ENCODE measurements around the gene PRPS1L1. TPM values are rescaled to one million over a fixed set of nuclear protein-coding genes. Genes with fewer than 3 reads are reported as not detected.

Gene PRPS1L1
- total and polyA plus RNA-seq, 9 donors: not detected

DNA sequence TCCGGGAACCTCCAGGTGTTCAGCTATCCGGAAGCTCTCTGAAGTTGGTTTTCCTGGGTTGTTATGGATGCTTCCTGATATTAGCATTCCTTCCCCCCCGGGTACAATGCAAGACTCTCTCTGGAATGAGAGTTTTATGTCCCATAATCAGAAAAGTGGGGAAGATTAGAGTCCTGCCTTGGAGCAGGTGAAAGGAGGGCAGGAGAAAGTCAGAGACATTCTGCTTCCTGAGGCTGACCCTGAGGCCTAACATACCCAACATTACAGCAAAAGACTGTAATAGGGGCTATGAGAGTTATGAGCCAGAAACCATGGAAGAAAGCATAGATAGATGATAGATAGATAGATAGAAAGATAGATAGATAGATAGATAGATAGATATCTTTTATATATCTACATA is 36.9 kb downstream of the PRPS1L1 start:
- Histone ChIP-seq H3K36me3 (ENCODE audit: control insufficient read depth, insufficient read depth, low read length) (no peaks in the 10 kb centered on the region), H3K27me3 (ENCODE audit: control insufficient read depth, insufficient read depth, low read length) (no peaks in the 10 kb centered on the region), H3K9me3 (replicated peaks; ENCODE audit: control insufficient read depth, low read depth, low read length) (no peaks in the 10 kb centered on the region), H3K27ac (ENCODE audit: low read length) (no peak overlapping the region), H3K4me3 (ENCODE audit: low read length) (no peak overlapping the region), H3K4me1 (ENCODE audit: control insufficient read depth, insufficient read depth, low read length) (no peaks in the 10 kb centered on the region)
- no peak for DNase-seq
- WGBS (ENCODE audit: insufficient coverage): no CpG with 5 or more reads among the region's 3 CpGs

DNA sequence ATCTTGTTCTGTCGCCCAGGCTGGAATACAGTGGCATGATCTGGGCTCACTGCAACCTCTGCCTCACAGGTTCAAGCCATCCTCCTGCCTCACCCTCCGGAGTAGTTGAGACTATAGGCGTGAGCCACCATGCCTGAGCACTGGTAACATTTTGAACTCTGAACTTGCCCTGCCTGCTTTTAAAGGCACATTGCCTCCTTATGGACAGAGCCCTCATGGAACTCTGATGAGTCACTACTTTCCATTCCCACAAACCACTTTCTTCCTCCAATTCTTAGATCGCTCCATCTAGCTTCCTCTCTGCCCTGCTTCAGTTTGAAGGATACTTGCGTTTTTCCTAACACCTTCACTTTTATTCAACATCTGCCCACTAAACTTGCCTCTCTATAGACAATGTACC is 38.1 kb downstream of the PRPS1L1 start:
- WGBS (ENCODE audit: insufficient coverage): 97% methylated on average over 4 of the region's 5 CpGs
- no peaks in the 10 kb centered on the region for H3K4me1 ChIP-seq (ENCODE audit: control insufficient read depth, insufficient read depth, low read length)
- no peak overlapping the region for H3K4me3 ChIP-seq (ENCODE audit: low read length)
- H3K36me3 ChIP-seq (ENCODE audit: control insufficient read depth, insufficient read depth, low read length): no peaks in the 10 kb centered on the region
- no peak overlapping the region for H3K27ac ChIP-seq (ENCODE audit: low read length)
- H3K9me3 ChIP-seq (replicated peaks; ENCODE audit: control insufficient read depth, low read depth, low read length): no peaks in the 10 kb centered on the region
- peak; percentile 15 for DNase-seq
- no peaks in the 10 kb centered on the region for H3K27me3 ChIP-seq (ENCODE audit: control insufficient read depth, insufficient read depth, low read length)

GRCh38 chr7:17988858-17989257 is 38.8 kb downstream of the PRPS1L1 start:
- H3K4me3 ChIP-seq (ENCODE audit: low read length): no peak overlapping the region
- 83% methylated on average over 4 of the region's 6 CpGs for WGBS (ENCODE audit: insufficient coverage)
- DNase-seq: no peak
- no peaks in the 10 kb centered on the region for H3K36me3 ChIP-seq (ENCODE audit: control insufficient read depth, insufficient read depth, low read length)
- no peaks in the 10 kb centered on the region for H3K27me3 ChIP-seq (ENCODE audit: control insufficient read depth, insufficient read depth, low read length)
- H3K4me1 ChIP-seq (ENCODE audit: control insufficient read depth, insufficient read depth, low read length): no peaks in the 10 kb centered on the region
- H3K27ac ChIP-seq (ENCODE audit: low read length): no peak overlapping the region
- no peaks in the 10 kb centered on the region for H3K9me3 ChIP-seq (replicated peaks; ENCODE audit: control insufficient read depth, low read depth, low read length)

DNA sequence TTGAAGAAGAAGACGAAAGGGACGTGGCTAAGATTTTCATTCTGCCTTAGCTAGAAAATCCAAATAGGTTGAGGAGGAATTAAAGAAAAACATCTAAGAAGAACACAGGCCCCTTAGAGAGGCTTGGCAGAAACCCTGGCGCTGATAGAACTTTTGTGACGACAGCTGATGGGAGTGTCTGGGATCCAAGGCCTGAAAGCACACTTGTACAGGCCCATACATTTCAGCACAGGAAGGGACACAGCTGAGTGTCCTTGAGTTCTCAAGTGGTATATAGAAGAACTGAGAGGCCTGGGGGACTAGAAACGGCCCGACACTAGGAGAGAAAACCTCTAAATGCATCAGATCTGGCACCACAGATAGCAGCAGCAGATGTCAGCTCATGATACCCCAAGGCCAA is 39.5 kb downstream of the PRPS1L1 start:
- no peak overlapping the region for H3K27ac ChIP-seq (ENCODE audit: low read length)

GRCh38 chr7:17986851-17987250 is 40.8 kb downstream of the PRPS1L1 start:
- H3K4me1 ChIP-seq (ENCODE audit: control insufficient read depth, insufficient read depth, low read length): no peaks in the 10 kb centered on the region
- DNase-seq: peak; percentile 33
- no peak overlapping the region for H3K27ac ChIP-seq (ENCODE audit: low read length)
- 40% methylated on average over 1 of the region's 1 CpG for WGBS (ENCODE audit: insufficient coverage)
- no peak overlapping the region for H3K4me3 ChIP-seq (ENCODE audit: low read length)
- H3K36me3 ChIP-seq (ENCODE audit: control insufficient read depth, insufficient read depth, low read length): no peaks in the 10 kb centered on the region
- H3K27me3 ChIP-seq (ENCODE audit: control insufficient read depth, insufficient read depth, low read length): no peaks in the 10 kb centered on the region
- no peaks in the 10 kb centered on the region for H3K9me3 ChIP-seq (replicated peaks; ENCODE audit: control insufficient read depth, low read depth, low read length)

More for the DNA sequence above, 39.5 kb downstream of the PRPS1L1 start:
- no peak for DNase-seq
- H3K9me3 ChIP-seq (replicated peaks; ENCODE audit: control insufficient read depth, low read depth, low read length): no peaks in the 10 kb centered on the region
- H3K27me3 ChIP-seq (ENCODE audit: control insufficient read depth, insufficient read depth, low read length): no peaks in the 10 kb centered on the region
- H3K4me1 ChIP-seq (ENCODE audit: control insufficient read depth, insufficient read depth, low read length): no peaks in the 10 kb centered on the region
- 87% methylated on average over 3 of the region's 6 CpGs for WGBS (ENCODE audit: insufficient coverage)
- H3K4me3 ChIP-seq (ENCODE audit: low read length): no peak overlapping the region
- H3K36me3 ChIP-seq (ENCODE audit: control insufficient read depth, insufficient read depth, low read length): no peaks in the 10 kb centered on the region

GRCh38 chr7:17985473-17986239 is 42.0 kb downstream of the PRPS1L1 start:
- Histone ChIP-seq H3K4me3 (ENCODE audit: low read length) (no peak overlapping the region), H3K4me1 (ENCODE audit: control insufficient read depth, insufficient read depth, low read length) (no peaks in the 10 kb centered on the region), H3K27ac (ENCODE audit: low read length) (no peak overlapping the region), H3K9me3 (replicated peaks; ENCODE audit: control insufficient read depth, low read depth, low read length) (no peaks in the 10 kb centered on the region), H3K36me3 (ENCODE audit: control insufficient read depth, insufficient read depth, low read length) (no peaks in the 10 kb centered on the region), H3K27me3 (ENCODE audit: control insufficient read depth, insufficient read depth, low read length) (no peaks in the 10 kb centered on the region)
- 83% methylated on average over 1 of the region's 6 CpGs for WGBS (ENCODE audit: insufficient coverage)
- DNase-seq: no peak

GRCh38 chr7:17984288-17984687 is 43.4 kb downstream of the PRPS1L1 start:
- WGBS (ENCODE audit: insufficient coverage): no CpG with 5 or more reads among the region's 1 CpG
- Histone ChIP-seq H3K4me3 (ENCODE audit: low read length) (no peak overlapping the region), H3K27me3 (ENCODE audit: control insufficient read depth, insufficient read depth, low read length) (no peaks in the 10 kb centered on the region), H3K27ac (ENCODE audit: low read length) (no peak overlapping the region), H3K9me3 (replicated peaks; ENCODE audit: control insufficient read depth, low read depth, low read length) (no peaks in the 10 kb centered on the region), H3K4me1 (ENCODE audit: control insufficient read depth, insufficient read depth, low read length) (no peaks in the 10 kb centered on the region), H3K36me3 (ENCODE audit: control insufficient read depth, insufficient read depth, low read length) (no peaks in the 10 kb centered on the region)
- DNase-seq: no peak

- Histone ChIP-seq H3K36me3 (ENCODE audit: control insufficient read depth, insufficient read depth, low read length) (no peaks in the 10 kb centered on the region), H3K9me3 (replicated peaks; ENCODE audit: control insufficient read depth, low read depth, low read length) (no peaks in the 10 kb centered on the region), H3K27me3 (ENCODE audit: control insufficient read depth, insufficient read depth, low read length) (no peaks in the 10 kb centered on the region), H3K4me1 (ENCODE audit: control insufficient read depth, insufficient read depth, low read length) (no peaks in the 10 kb centered on the region), H3K27ac (ENCODE audit: low read length) (no peak overlapping the region), H3K4me3 (ENCODE audit: low read length) (no peak overlapping the region)
- WGBS (ENCODE audit: insufficient coverage): 10% methylated on average over 1 of the region's 3 CpGs
- DNase-seq: peak; percentile 34
Measured at GRCh38 chr7:17983221-17984062, 44.2 kb downstream of the PRPS1L1 start.

- no peaks in the 10 kb centered on the region for H3K9me3 ChIP-seq (replicated peaks; ENCODE audit: control insufficient read depth, low read depth, low read length)
- WGBS (ENCODE audit: insufficient coverage): no CpG with 5 or more reads among the region's 2 CpGs
- no peak overlapping the region for H3K27ac ChIP-seq (ENCODE audit: low read length)
- H3K27me3 ChIP-seq (ENCODE audit: control insufficient read depth, insufficient read depth, low read length): no peaks in the 10 kb centered on the region
- no peaks in the 10 kb centered on the region for H3K4me1 ChIP-seq (ENCODE audit: control insufficient read depth, insufficient read depth, low read length)
- no peak for DNase-seq
- H3K36me3 ChIP-seq (ENCODE audit: control insufficient read depth, insufficient read depth, low read length): no peaks in the 10 kb centered on the region
- H3K4me3 ChIP-seq (ENCODE audit: low read length): no peak overlapping the region
Measured at GRCh38 chr7:17976952-17977351, 50.7 kb downstream of the PRPS1L1 start.
